GM19025 (cell line): ENCODE results near the gene GPC3.
"Not testable (repeated sequence)": the region's sequence is repeated elsewhere in the genome, so short reads cannot be mapped to it uniquely, and the experiment has no call there.

Experiments
- ATAC-seq: cut with Tn5 transposase; IDR thresholded peaks from one replicate; pipeline ENCODE4 v1.9.1; 2021; ENCODE audit warnings: mild to moderate bottlenecking, low read depth, moderate library complexity; ENCODE audit not compliant: unreplicated experiment

Gene GPC3

GRCh38 chrX:133633950-133634349 is 351.4 kb downstream of the GPC3 start:
- ATAC-seq: no peak

GRCh38 chrX:133633162-133633561 is 352.2 kb downstream of the GPC3 start:
- no peak for ATAC-seq

GRCh38 chrX:133630362-133630761 is 355.0 kb downstream of the GPC3 start:
- no peak for ATAC-seq

- no peak for ATAC-seq
Observed at GRCh38 chrX:133627673-133628072, 357.7 kb downstream of the GPC3 start.

- not testable (repeated sequence) for ATAC-seq
Observed at GRCh38 chrX:133621384-133621783, 364.0 kb downstream of the GPC3 start.

GRCh38 chrX:133611676-133612075 is 373.7 kb downstream of the GPC3 start:
- no peak for ATAC-seq

- ATAC-seq: no peak
Observed at GRCh38 chrX:133610056-133610455, 375.3 kb downstream of the GPC3 start.

- ATAC-seq: no peak
Observed at GRCh38 chrX:133609166-133609565, 376.2 kb downstream of the GPC3 start.

- no peak for ATAC-seq
Observed at GRCh38 chrX:133608406-133608805, 377.0 kb downstream of the GPC3 start.

GRCh38 chrX:133607419-133608348 is 377.7 kb downstream of the GPC3 start:
- no peak for ATAC-seq

- no peak for ATAC-seq
Observed at GRCh38 chrX:133606990-133607389, 378.4 kb downstream of the GPC3 start.

GRCh38 chrX:133604801-133605200 is 380.6 kb downstream of the GPC3 start:
- no peak for ATAC-seq

GRCh38 chrX:133602881-133603280 is 382.5 kb downstream of the GPC3 start:
- no peak for ATAC-seq

GRCh38 chrX:133601116-133601515 is 384.3 kb downstream of the GPC3 start:
- no peak for ATAC-seq

GRCh38 chrX:133600536-133600935 is 384.9 kb downstream of the GPC3 start:
- ATAC-seq: no peak

- ATAC-seq: no peak
Observed at GRCh38 chrX:133598601-133599335, 386.6 kb downstream of the GPC3 start.

GRCh38 chrX:133594156-133594555 is 391.2 kb downstream of the GPC3 start:
- ATAC-seq: no peak

GRCh38 chrX:133593531-133593930 is 391.9 kb downstream of the GPC3 start:
- ATAC-seq: no peak

GRCh38 chrX:133590703-133591505 is 394.5 kb downstream of the GPC3 start:
- no peak for ATAC-seq

- no peak for ATAC-seq
Observed at GRCh38 chrX:133588827-133589226, 396.6 kb downstream of the GPC3 start.

- ATAC-seq: no peak
Observed at GRCh38 chrX:133587818-133588217, 397.6 kb downstream of the GPC3 start.
